ENCODE data around the gene TULP4. TPM values are rescaled to one million over a fixed set of nuclear protein-coding genes. Genes with fewer than 3 reads are reported as not detected.

Gene TULP4
- total RNA-seq, 1 experiment from 2014 or later = 126 TPM

DNA sequence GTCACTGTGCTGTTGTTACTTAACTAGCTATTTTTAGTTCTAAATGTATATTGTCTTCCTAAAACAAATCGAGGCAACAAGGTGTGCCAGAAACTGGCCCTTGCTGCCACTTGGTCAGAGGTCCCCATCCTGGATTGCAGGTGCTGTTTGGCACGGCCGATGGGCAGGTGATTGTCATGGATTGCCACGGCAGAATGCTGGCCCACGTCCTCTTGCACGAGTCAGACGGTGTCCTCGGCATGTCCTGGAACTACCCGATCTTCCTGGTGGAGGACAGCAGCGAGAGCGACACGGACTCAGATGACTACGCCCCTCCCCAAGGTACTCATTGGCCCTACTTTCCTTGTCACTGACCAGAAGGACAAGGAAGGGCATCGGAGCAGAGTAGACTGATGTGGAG, 136.6 kb downstream of the TULP4 start:
- no peaks in the 10 kb centered on the region for H3K27me3 Mint-ChIP-seq (ENCODE audit: insufficient read depth, unreplicated experiment)
- Histone ChIP-seq H3K36me3 (ENCODE audit: control insufficient read depth, insufficient read depth, low read length) (peaks cover 5% of the 10 kb centered on the region), H3K4me3 (ENCODE audit: low read depth, low read length) (no peak overlapping the region), H3K27me3 (replicated peaks; ENCODE audit: control insufficient read depth, insufficient read depth, low read length) (no peaks in the 10 kb centered on the region; the same call in 1 of the 2 replicates), H3K9me3 (no peaks in the 10 kb centered on the region), H3K4me1 (peaks cover 22% of the 10 kb centered on the region)
- H3K9me3 Mint-ChIP-seq (ENCODE audit: unreplicated experiment) = no peaks in the 10 kb centered on the region
- TF ChIP-seq CTCF (IDR thresholded peaks at IDR 0.05; ENCODE audit: insufficient read depth in 1 of 2, low read depth in 1 of 2, low read length in 1 of 2, severe bottlenecking in 1 of 2, unreplicated experiment in 1 of 2) = no peak
- H3K4me1 Mint-ChIP-seq (ENCODE audit: low read depth, unreplicated experiment) = peaks cover 24% of the 10 kb centered on the region
- BruUV-seq (replicated peaks) = no TSS peak
- CTCF ChIA-PET = no interaction called here
- peaks cover 36% of the 10 kb centered on the region for H3K36me3 Mint-ChIP-seq (ENCODE audit: insufficient read depth, unreplicated experiment)
- H3K27ac Mint-ChIP-seq (ENCODE audit: unreplicated experiment) = no peak overlapping the region
- POLR2A ChIA-PET = no interaction called here
- no peak overlapping the region for H3K4me3 Mint-ChIP-seq (ENCODE audit: unreplicated experiment)
- DNase-seq = no peak
- intact Hi-C loops (cut with micrococcal nuclease; ENCODE audit: unreplicated experiment) = no loop called here

DNA sequence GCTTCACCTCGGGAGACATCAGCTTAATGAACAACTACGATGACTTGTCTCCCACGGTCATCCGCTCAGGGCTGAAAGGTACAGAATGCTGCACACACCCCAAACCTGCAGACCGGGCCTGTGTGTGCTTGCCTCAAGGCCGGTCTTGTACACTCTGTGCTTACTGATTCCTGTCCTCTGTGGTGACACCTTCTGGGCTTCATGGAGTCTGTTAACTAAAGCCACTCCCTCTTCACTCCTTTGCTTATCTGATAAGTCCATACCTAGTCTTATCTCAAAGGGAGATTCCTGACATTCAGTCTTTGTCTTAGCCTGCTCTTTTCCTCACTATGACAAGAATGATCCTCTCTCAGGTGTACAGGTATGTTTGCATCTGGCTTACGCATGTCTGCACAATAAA, 139.9 kb downstream of the TULP4 start:
- ChIA-PET POLR2A (no interaction called here), CTCF (no interaction called here)
- no peaks in the 10 kb centered on the region for H3K9me3 Mint-ChIP-seq (ENCODE audit: unreplicated experiment)
- H3K27me3 ChIP-seq (replicated peaks; ENCODE audit: control insufficient read depth, insufficient read depth, low read length) = no peaks in the 10 kb centered on the region; the same call in 1 of the 2 replicates
- no TSS peak for BruUV-seq (replicated peaks)
- intact Hi-C loops (cut with micrococcal nuclease; ENCODE audit: unreplicated experiment) = loop anchor here (1.0 to 5.0 kb wide), 8 partner anchors 14 to 231 kb away; no protein-coding TSS in a partner anchor
- H3K4me3 Mint-ChIP-seq (ENCODE audit: unreplicated experiment) = peak overlapping the region; percentile 56
- H3K4me3 ChIP-seq (ENCODE audit: low read depth, low read length) = no peak overlapping the region
- peak in 1 of 2 experiments; percentile 34 for TF ChIP-seq CTCF (IDR thresholded peaks at IDR 0.05; ENCODE audit: insufficient read depth in 1 of 2, low read depth in 1 of 2, low read length in 1 of 2, severe bottlenecking in 1 of 2, unreplicated experiment in 1 of 2)
- DNase-seq = peak; percentile 86 to 95
- peaks cover 31% of the 10 kb centered on the region for H3K36me3 Mint-ChIP-seq (ENCODE audit: insufficient read depth, unreplicated experiment)
- H3K4me1 ChIP-seq = peaks cover 40% of the 10 kb centered on the region
- peaks cover 29% of the 10 kb centered on the region for H3K4me1 Mint-ChIP-seq (ENCODE audit: low read depth, unreplicated experiment)
- H3K27ac Mint-ChIP-seq (ENCODE audit: unreplicated experiment) = peak overlapping the region; percentile 65
- H3K36me3 ChIP-seq (ENCODE audit: control insufficient read depth, insufficient read depth, low read length) = peaks cover 3% of the 10 kb centered on the region
- H3K27me3 Mint-ChIP-seq (ENCODE audit: insufficient read depth, unreplicated experiment) = no peaks in the 10 kb centered on the region
- H3K9me3 ChIP-seq = no peaks in the 10 kb centered on the region

GRCh38 chr6:158457131-158457530, 144.9 kb downstream of the TULP4 start:
- no peak for TF ChIP-seq CTCF (IDR thresholded peaks at IDR 0.05; ENCODE audit: insufficient read depth in 1 of 2, low read depth in 1 of 2, low read length in 1 of 2, severe bottlenecking in 1 of 2, unreplicated experiment in 1 of 2)
- peaks cover 38% of the 10 kb centered on the region for H3K4me1 Mint-ChIP-seq (ENCODE audit: low read depth, unreplicated experiment)
- H3K36me3 Mint-ChIP-seq (ENCODE audit: insufficient read depth, unreplicated experiment) = peaks cover 64% of the 10 kb centered on the region
- H3K27ac Mint-ChIP-seq (ENCODE audit: unreplicated experiment) = peak overlapping the region; percentile 88
- H3K9me3 Mint-ChIP-seq (ENCODE audit: unreplicated experiment) = no peaks in the 10 kb centered on the region
- Histone ChIP-seq H3K27me3 (replicated peaks; ENCODE audit: control insufficient read depth, insufficient read depth, low read length) (no peaks in the 10 kb centered on the region), H3K9me3 (no peaks in the 10 kb centered on the region), H3K4me3 (ENCODE audit: low read depth, low read length) (no peak overlapping the region), H3K4me1 (peaks cover 40% of the 10 kb centered on the region), H3K36me3 (ENCODE audit: control insufficient read depth, insufficient read depth, low read length) (no peaks in the 10 kb centered on the region)
- ChIA-PET CTCF (no interaction called here), POLR2A (no interaction called here)
- no peaks in the 10 kb centered on the region for H3K27me3 Mint-ChIP-seq (ENCODE audit: insufficient read depth, unreplicated experiment)
- no TSS peak for BruUV-seq (replicated peaks)
- H3K4me3 Mint-ChIP-seq (ENCODE audit: unreplicated experiment) = peak overlapping the region; percentile 15
- DNase-seq = peak; percentile 33 to 65
- intact Hi-C loops (cut with micrococcal nuclease; ENCODE audit: unreplicated experiment) = no loop called here
